HFF-Myc (cell line): ENCODE data around the gene SAMHD1.

ENCODE experiments used
- DNase-seq: peaks from one replicate; pipeline ENCODE4 v3.0.0-alpha.2; 2011; ENCODE audit warnings: low read depth; ENCODE audit errors: extremely low read depth
- H3K4me3 ChIP-seq: replicated peaks from 2 replicates; pipeline ENCODE4 v1.5.1; 2011; ENCODE audit warnings: low read depth, mild to moderate bottlenecking, control low read depth, low read length
- TF ChIP-seq, protein P1 (sequence below): IDR thresholded peaks from 2 replicates; pipeline ENCODE4 v1.5.1; 2012; ENCODE audit warnings: mild to moderate bottlenecking, low read depth, low read length, control low read depth; ENCODE audit errors: missing control alignments

SAMHD1 gene

DNA sequence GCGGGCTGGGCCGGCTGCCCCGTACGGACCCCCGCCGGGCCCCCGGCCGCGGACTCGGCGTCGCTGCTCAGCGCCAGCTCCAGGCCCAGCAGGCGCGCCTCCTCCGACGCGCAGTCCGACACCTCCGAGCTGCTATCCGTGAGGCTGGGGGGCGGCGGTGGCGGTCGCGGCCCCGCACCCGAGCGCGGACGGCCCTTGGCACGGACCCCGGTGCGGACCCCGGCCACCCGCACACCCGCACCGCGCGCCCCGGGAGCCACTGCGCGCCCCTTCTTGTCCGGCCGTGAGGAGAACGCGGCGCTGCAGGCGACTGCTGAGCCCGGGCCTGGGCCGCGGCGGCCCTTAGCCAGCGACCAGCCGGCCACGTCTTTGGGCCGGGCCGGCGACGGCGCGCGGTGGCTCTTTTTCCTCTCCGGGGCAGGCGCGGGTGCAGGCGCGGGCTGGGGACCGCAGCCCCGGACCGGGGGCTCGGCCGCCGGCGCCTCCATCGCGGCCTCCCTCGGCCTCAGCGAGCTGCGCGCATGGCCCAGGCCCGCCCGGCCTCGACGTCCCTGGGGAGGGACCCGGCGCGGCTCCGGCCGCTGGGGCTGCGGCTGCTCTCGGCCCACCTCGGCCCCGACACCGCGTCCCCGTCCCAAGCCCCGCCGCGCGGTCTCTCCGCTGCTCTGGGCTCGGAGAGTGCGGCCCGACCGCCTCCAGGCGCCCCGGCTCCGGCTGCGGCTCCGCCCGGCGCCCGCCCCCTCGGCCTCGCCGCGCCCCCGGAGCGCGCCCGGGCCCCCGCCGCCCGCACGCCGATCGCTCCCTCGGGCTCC lies 88.4 kb downstream of the SAMHD1 start:
- DNase-seq: no peak
- TF ChIP-seq, protein P1, sequence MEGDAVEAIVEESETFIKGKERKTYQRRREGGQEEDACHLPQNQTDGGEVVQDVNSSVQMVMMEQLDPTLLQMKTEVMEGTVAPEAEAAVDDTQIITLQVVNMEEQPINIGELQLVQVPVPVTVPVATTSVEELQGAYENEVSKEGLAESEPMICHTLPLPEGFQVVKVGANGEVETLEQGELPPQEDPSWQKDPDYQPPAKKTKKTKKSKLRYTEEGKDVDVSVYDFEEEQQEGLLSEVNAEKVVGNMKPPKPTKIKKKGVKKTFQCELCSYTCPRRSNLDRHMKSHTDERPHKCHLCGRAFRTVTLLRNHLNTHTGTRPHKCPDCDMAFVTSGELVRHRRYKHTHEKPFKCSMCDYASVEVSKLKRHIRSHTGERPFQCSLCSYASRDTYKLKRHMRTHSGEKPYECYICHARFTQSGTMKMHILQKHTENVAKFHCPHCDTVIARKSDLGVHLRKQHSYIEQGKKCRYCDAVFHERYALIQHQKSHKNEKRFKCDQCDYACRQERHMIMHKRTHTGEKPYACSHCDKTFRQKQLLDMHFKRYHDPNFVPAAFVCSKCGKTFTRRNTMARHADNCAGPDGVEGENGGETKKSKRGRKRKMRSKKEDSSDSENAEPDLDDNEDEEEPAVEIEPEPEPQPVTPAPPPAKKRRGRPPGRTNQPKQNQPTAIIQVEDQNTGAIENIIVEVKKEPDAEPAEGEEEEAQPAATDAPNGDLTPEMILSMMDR: no peak
- peak overlapping the region; percentile 84 for H3K4me3 ChIP-seq

DNA sequence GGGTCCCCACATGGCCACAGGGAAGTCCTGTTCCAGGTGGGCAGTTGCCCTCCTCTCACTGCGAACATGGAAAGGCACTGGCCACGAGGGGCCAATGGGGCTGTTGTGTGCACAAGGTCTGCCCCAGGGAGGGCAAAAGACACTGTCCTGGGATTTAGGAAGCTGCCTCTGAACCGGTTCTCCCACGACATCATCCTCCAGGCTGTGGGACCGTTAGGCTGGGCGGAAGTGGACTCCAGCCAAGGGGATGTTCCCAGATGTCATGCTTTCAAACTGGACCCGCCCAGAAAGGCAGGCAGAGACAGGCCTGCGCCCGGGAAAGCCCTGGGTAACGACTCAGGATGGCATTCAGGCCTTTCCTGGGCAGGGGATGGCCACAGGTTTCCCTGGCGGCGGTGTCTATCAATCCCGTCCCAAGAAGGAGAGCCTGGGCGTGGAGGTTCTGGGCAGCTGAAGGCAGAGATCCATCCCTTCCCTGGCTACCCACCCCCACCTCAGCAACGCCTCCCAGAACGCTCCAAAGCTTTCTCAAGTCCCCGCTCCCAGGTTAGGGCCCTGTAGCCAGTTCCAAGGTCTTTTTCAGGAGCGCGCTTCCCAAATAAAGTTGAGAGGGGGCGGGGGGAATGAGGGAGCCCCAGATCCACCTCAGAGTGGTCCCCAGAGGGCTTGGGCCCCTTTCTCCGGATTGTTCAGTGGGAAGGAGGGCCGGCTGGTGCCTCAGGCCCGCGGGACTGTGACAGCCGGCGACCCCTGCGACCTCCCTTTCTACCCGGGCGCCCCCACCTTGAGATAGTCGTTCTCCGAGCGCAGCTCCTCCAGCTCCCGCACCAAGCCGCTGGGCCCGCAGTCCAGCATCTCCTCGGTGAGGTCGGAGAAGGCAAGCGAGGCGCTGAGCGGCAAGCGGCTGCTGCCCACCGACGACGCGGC lies 89.4 kb downstream of the SAMHD1 start:
- TF ChIP-seq, protein P1: no peak
- DNase-seq: peak; percentile 88
- peak overlapping the region; percentile 84 for H3K4me3 ChIP-seq

DNA sequence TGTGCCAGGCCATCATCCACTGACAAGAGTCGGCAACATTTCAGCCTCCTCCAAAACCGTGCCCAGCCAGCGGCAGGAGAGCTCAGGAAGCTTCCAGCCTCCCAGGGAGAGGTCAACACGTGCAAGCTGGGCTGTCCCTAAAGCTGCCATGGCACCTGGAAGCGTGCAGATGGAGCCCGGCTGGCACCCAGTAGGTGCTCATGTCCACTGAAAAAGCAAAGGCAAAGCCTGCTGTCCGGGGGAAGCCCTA lies 90.0 kb downstream of the SAMHD1 start:
- no peak for DNase-seq
- TF ChIP-seq, protein P1: no peak
- peak overlapping the region; percentile 84 for H3K4me3 ChIP-seq

DNA sequence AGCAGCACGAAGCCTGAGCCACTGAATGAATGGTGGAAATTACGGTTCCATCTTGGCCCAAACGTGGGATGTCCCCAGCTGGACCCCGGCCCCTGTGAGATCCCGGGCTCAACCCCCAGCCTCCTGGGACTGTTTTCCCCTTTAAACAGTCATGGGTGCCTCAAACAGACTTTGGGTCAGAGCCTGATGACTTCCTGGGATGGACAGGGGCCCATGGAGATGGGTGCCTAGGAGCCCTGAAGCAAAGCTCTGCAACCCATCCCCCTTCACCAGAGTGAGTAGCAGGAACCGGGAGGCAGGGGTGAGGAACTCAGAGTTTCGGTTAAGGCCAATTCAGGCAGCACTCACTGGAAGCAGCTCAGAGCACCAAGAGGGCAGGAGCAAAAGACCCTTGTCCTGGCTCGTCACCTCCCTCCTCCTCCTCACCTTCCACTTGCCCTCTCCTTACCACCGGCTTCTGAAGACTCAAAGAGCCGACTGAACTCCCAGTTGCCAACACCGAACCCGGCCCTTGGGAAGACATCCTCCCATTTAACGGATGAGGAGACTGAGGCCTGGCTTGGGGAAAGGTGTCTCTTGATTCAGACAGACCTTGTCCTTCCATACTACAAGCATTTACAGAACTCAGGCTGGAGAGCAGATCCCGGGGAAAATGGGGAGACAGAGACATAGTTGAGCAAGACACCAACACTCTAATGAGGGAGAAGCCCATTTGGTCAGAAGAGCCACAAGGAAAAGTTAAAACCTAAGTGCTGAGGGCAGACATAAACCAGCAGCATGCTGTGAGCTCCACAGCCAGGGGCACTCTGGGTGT lies 90.5 kb downstream of the SAMHD1 start:
- peak overlapping the region; percentile 84 for H3K4me3 ChIP-seq
- no peak for DNase-seq
- TF ChIP-seq, protein P1: no peak

DNA sequence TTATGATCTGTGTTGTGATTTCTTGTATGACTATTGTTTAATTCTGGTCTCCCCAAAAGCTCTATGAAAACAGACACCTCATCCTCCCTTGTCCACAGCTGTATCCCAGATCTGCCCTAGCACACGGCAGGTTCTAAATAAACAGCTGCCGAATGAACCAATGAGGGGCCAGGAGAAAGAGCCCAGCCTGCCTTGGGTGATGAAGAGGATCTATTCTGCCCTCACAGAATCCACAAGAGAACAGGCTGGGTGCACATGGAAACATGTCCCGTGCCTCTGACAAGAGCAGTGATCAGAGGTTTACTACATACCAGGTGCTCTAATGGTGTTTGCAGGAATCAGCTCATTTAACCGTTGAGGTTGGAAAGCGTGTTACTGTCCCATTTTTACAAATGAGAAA lies 91.2 kb downstream of the SAMHD1 start:
- no peak for DNase-seq
- peak overlapping the region; percentile 84 for H3K4me3 ChIP-seq
- TF ChIP-seq, protein P1: no peak

DNA sequence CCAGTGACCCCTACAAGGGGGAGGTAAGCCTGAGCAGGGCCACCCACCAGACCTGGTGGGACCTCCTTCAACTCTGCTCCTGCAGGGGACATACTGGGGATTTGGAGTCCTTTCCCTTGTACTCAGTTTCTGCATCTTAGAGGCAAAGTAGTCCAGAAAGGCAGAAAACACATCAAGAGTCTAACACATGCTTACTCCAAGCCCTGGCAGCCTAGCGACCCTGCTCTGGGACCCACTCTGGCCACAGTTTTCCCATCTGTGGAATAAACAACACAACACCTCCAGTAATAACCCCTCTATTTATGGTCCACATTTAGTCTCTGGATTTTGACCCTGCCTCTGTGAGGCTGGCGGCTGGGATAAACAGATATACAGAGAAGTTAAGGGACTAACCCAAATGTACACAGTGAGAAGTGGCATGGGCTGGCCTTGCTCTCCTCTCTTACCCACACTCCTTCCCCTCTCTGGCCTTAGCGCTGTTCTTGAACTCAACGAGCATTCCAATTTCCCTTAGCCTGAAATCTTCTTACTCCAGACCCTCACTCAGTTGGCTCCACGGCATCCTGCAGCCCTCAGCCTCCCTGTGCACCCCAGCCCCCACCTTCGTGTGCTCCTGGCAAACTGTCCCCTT lies 91.7 kb downstream of the SAMHD1 start:
- no peak for DNase-seq
- H3K4me3 ChIP-seq: peak overlapping the region; percentile 84
- TF ChIP-seq, protein P1: no peak
